DMS53 (cell line): ENCODE data around the gene LTF.
"Not testable (repeated sequence)": the region's sequence is repeated elsewhere in the genome, so short reads cannot be mapped to it uniquely, and the experiment has no call there.

Experiments used
- DNase-seq: peaks from one replicate; lab custom pipeline; 2025; lab: John Stamatoyannopoulos, UW

The LTF gene

DNA sequence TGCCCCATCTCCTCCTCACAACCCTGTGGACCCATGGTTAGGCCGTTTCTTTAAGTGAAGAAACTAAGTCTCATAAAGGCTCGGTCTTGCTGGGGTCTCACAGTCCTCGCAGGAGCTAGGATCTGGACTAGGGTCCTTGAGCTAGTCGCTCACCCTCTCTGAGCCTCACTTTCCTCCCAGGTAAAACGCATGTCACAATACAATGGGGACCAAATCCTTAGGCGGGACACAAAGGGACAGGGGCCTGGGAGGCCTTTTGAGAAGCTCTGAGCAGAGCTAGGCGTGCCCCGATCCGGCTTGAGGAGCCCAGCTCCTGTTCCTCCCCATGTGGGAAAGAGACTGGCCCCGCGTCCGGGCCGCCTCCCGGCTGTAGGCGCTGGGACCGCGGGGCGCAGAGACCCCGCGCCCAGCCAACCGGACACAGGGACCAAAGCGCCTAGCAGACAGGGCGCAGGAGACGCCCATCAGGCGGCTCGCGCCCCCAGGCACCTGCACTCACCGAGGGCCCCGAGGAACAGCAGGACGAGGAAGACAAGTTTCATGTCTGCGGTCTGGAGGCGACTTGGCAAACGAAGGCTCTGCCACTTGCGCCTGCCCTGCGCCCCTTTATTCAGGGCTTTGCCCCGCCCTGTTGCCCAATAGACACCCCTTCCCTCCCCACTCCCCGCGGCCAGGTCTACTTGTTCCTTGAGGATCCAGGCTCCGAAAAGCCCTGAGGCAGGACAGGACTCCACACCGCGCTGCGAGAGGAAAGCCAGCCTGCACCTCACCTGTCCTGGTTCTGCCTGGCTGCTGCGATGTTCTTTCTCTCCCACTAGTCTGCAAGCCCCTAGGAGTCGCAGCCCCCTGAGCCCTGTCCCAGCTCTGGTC, at the start of gene LTF:
TSS of gene LTF (minus strand) at position 580 of the 870 bp plus-strand sequence. CDS start at position 542, 38 bp downstream.
- no peak for DNase-seq

- no peak for DNase-seq
Measured at GRCh38 chr3:46512191-46512749, 47.6 kb upstream of the LTF start.

- no peak for DNase-seq
Measured at GRCh38 chr3:46509661-46510187, 45.0 kb upstream of the LTF start.

DNA sequence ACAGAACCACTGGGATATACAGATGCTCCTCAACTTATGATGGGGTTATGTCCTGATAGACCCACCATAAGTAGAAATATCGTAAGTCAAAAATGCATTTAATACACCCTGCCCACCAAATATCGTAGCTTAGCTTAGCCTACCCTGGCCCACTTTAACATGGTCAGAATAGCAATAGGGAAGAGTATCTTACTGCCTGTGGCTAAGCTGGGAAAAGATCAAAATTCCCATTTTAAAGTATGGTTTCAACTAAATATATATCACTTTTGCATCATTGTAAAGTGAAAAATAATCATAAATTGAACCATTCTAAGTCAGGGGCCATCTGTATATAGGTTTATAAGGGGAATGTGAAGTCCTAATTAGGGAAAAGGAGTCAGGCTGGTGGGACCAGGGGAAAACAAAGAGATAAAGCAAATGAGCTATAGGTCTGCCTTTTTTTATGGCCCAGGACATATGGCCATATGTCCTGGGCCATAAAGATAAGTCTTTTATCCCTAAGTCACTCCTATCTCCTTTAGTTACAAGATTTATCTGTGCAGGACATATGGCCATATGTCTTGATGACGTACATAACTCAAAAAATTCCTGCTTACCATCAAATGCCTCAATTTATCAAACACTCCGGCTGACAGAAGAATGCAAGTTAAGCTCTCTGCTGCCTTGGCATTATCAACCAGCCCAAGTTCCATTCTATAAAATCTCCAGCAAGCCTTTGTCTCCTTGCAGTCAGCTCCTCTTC, 44.3 kb upstream of the LTF start:
- DNase-seq = no peak

DNA sequence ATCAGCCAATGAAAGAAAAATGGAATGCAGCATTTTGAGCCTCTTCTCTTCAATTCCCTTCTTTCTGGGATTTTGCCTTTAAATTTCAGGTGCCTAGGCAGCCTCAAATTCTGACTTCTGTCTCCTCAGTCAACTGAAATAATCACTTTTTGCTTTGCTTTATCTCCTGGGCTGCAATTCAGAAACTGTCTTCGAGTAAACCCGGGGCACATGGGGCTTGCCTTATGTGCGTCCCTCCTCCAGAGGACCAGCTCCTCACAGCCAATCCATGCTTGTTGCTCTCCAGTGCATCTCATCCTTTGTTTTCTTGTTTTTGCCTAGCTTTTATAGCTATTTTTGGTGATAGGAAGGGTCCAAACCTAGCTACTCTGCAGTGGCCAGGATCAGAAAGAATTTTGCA, 41.8 kb upstream of the LTF start:
- no peak for DNase-seq

GRCh38 chr3:46505953-46506352, 41.2 kb upstream of the LTF start:
- DNase-seq = no peak

GRCh38 chr3:46504789-46505188, 40.1 kb upstream of the LTF start:
- no peak for DNase-seq

- DNase-seq = no peak
Measured at GRCh38 chr3:46503200-46503874, 38.6 kb upstream of the LTF start.

DNA sequence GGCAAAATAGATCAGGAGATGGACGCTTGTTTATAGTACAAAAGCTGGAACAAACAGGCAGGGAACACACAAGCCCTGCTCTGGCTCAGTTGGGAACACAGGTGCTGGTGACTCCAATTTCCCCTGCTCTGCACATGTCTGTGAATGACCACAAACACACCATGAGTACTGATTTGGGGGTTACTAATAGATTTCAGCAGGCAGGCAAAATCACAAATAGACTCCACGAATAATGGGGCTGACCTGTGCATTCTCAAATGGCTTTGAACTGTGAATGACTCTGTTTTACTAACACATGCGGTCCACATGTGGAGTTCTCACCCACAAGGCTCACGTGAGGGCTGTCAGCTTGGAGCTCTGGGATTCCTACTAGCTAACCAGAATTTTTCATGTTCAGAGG, 37.0 kb upstream of the LTF start:
- no peak for DNase-seq

DNA sequence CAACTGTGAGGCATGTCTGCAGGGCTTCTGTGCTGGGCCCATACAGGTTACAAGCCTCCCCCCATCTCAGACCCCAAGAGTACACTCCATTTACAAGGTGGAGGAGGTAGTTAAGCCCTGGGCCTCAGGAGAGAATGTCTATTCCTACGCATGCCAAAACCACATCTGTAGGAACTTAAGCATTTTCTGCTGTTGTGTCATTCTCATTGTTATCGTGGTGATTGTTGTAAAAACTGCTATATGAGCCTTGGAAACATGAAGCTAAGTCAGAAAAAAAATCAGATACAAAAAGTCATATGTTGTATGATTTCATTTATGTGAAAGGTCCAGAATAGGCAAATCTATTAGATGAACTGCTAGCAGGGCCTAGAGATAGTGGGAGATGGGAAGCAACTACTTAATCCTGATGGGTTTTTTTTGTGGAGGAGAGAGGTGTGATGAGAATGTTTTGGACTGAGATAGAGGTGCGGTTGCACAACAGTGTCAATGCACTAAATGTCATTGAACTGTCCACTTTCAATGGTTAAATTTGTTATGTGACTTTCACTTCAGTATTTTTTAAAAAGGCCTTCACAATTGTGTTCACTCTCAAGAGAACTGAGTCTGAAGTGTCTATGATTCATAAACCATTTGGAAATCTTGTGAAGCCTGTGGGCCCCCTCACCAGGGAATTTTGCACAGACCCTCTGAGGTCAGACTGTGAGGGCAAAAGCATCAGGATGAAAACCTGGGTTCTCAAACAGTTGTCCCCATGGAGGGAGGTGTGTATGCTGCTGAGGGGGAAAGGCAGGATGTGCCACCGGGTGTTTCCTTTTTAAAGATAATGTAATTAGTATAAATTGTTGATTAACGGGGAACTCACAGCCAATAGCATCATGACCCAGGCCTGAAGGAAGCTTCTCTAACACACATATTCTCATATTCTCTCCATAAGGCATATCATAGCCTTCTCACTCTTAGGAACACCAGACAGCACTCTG, 36.2 kb upstream of the LTF start:
- no peak for DNase-seq

DNA sequence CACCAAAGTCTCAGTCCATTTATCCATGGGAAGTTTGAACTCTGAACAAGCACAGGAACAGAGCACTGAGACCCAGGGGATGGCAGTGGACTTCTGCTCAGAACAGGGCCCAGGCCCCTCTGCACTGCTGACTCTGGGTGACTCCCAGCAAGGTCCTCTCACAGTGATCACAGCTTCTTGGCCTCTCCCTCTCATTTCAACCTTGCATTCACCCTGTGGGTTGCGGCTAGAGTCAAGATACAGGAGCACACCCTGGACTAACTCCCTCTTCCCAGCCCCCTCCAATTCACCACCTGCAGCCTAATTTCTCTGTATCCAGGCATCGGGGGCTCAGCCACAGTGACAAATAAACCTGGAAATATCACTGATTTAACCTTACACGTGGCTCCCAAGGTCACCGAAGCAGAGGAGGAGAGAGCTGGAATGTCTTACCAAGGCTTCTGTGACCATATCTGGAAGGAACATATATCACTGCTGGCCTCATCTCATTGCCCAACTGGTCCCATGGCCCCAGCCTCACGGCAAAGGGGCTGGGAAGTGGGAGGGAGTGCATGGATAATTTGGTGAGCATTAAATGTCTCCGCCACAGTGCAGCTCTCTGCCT, 34.3 kb upstream of the LTF start:
- no peak for DNase-seq

GRCh38 chr3:46497556-46498265, 33.0 kb upstream of the LTF start, which contains the start of gene RTP3:
TSS of gene RTP3 (plus strand) at chr3:46497976. CDS start at chr3:46498063, 87 bp downstream.
- no peak for DNase-seq

- peak; percentile 2 for DNase-seq
Measured at GRCh38 chr3:46496746-46497555, 32.2 kb upstream of the LTF start.

GRCh38 chr3:46495901-46496456, 31.3 kb upstream of the LTF start:
- no peak for DNase-seq

GRCh38 chr3:46494491-46494890, 29.8 kb upstream of the LTF start:
- DNase-seq = not testable (repeated sequence)

DNA sequence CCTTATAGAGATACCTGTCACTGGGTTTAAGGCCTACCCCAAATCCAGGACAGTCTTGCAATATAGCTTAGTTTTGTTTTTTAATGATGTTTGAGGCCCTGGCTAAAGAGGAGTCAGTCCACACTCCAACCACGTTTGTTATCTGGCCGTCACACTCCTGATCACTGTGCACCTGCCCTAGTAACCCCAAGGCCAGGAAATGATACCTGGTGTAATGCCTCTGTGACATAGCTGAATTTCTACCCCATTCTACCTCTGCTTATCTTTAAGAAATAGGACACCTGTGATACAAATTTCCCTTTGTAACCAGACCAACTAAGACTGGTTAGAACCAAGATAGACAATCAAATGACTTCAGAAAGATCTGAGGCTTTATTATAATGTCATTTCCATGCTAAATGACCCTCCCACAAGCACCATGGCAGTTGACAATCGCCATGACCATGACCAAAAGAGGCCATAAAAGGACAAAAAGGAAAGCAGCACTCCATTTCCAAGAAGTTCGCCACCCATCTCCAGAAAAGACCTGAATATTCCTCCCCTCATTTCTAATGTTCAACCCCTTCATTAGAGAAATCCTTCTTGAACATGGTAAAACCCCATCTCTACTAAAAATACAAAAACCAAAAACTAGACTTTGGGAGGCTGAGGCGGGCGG, 28.3 kb upstream of the LTF start:
- DNase-seq = no peak

DNA sequence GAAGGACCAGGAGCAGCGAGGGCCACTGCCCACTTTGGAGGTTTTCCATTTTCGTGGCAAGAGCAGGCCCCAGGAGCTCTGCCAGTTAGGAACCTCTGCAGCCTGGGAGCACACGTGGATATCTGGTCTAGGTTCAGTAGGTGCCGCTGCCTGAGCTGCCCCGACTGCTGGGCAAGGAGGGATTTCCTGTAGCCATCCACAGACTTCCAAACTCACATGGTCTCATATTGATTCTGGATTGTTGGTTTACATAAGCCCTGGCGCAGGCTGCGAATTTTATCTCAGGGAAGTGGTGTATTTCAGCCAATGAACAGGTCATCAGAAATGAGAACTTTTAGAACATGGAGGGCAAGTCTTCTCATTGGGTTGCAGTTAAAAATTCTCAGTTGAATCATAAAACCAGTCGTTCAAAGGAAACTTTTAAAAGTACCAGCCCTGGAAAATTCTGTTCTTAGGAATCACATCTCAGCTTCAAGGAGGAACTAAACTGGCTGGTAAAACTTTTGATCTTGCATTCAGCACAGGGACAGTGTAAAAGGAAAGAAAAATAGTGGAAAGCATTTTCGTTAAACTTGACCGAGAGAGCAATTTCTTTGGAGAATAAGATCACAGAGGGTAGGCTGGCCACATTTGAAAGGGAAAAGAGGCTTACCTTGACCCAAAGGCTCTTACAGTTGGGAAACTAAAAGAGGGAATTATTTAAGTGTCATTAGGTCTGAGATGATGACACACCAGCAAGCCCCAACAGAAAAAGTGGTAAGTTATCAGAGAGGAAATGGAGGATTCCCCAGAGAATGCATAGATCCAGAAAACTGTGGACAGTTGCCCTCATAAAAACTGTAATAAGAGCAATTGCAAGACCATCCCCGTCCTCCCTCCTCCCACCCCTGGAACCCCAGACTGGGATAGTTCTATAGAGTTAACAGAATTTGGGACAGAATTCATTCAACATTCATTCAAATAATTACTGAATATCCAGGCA, 26.7 kb upstream of the LTF start:
- DNase-seq = no peak
